Mesothelial cell of epicardium (in vitro differentiated cells): Measurements from ENCODE around the gene MYO1E. TPM values are rescaled to one million over a fixed set of nuclear protein-coding genes. Genes with fewer than 3 reads are reported as not detected.
"Not testable (repeated sequence)": the region's sequence is repeated elsewhere in the genome, so short reads cannot be mapped to it uniquely, and the experiment has no call there.

Experiments
- DNase-seq, 2 experiments: peaks; one replicate each; pipeline ENCODE4 v3.0.0; 2021; ENCODE audit warnings: low spot score in 2 of 2; ENCODE audit not compliant: unreplicated experiment in 2 of 2
- H3K27ac Mint-ChIP-seq: 2 replicates; pipeline ENCODE4 v1.8.0; 2021; ENCODE audit warnings: mixed read lengths
- H3K27me3 Mint-ChIP-seq: 2 replicates; pipeline ENCODE4 v1.8.0; 2021; ENCODE audit warnings: low read depth, mixed read lengths
- H3K36me3 Mint-ChIP-seq: 2 replicates; pipeline ENCODE4 v1.8.0; 2021; ENCODE audit warnings: mixed read lengths
- H3K4me1 Mint-ChIP-seq: 2 replicates; pipeline ENCODE4 v1.8.0; 2021; ENCODE audit warnings: mixed read lengths
- H3K4me3 Mint-ChIP-seq: 2 replicates; pipeline ENCODE4 v1.8.0; 2021; ENCODE audit warnings: mild to moderate bottlenecking, moderate library complexity, mixed read lengths
- H3K9me3 Mint-ChIP-seq: 2 replicates; pipeline ENCODE4 v1.8.0; 2021; ENCODE audit warnings: mixed read lengths
- CTCF ChIP-seq: fragments of 200-600 bp; sonication (generic); IDR thresholded peaks from one replicate; pipeline ENCODE4 v1.5.0; 2021; ENCODE audit warnings: antibody characterized with exemption; ENCODE audit not compliant: unreplicated experiment
- total RNA-seq: library from RNA; stranded (reverse); gene quantifications from 3 replicates; pipeline ENCODE4 v1.2.1, GENCODE V29; 2021

Gene MYO1E
- total RNA-seq, 1 donor from 2014 or later, result 54.2 TPM

GRCh38 chr15:59169251-59169708, 203.4 kb downstream of the MYO1E start:
- Mint-ChIP-seq H3K27me3 (no peaks in the 10 kb centered on the region), H3K36me3 (peaks cover 15% of the 10 kb centered on the region), H3K27ac (peak overlapping the region; percentile 50), H3K9me3 (peaks cover 8% of the 10 kb centered on the region), H3K4me1 (peaks cover 12% of the 10 kb centered on the region), H3K4me3 (no peak overlapping the region)
- no peak for DNase-seq
- TF ChIP-seq CTCF, result no peak

GRCh38 chr15:59168536-59168935, 204.1 kb downstream of the MYO1E start:
- no peak for DNase-seq
- H3K4me1 Mint-ChIP-seq, result peaks cover 16% of the 10 kb centered on the region
- peaks cover 4% of the 10 kb centered on the region for H3K9me3 Mint-ChIP-seq
- H3K27me3 Mint-ChIP-seq, result no peaks in the 10 kb centered on the region
- H3K27ac Mint-ChIP-seq, result no peak overlapping the region
- H3K36me3 Mint-ChIP-seq, result peaks cover 14% of the 10 kb centered on the region
- no peak for TF ChIP-seq CTCF
- H3K4me3 Mint-ChIP-seq, result no peak overlapping the region

GRCh38 chr15:59166601-59167265, 205.9 kb downstream of the MYO1E start:
- H3K4me3 Mint-ChIP-seq, result no peak overlapping the region
- no peaks in the 10 kb centered on the region for H3K27me3 Mint-ChIP-seq
- no peak for TF ChIP-seq CTCF
- H3K9me3 Mint-ChIP-seq, result peaks cover 4% of the 10 kb centered on the region
- DNase-seq, result no peak
- no peak overlapping the region for H3K27ac Mint-ChIP-seq
- H3K4me1 Mint-ChIP-seq, result peaks cover 19% of the 10 kb centered on the region
- H3K36me3 Mint-ChIP-seq, result peaks cover 13% of the 10 kb centered on the region

GRCh38 chr15:59166166-59166565, 206.5 kb downstream of the MYO1E start:
- TF ChIP-seq CTCF, result no peak
- no peak for DNase-seq
- Mint-ChIP-seq H3K9me3 (peaks cover 4% of the 10 kb centered on the region), H3K4me1 (peaks cover 19% of the 10 kb centered on the region), H3K4me3 (no peak overlapping the region), H3K27ac (peak overlapping the region; percentile 10), H3K27me3 (no peaks in the 10 kb centered on the region), H3K36me3 (peaks cover 9% of the 10 kb centered on the region)

GRCh38 chr15:59165726-59166125, 206.9 kb downstream of the MYO1E start:
- no peak for TF ChIP-seq CTCF
- peaks cover 19% of the 10 kb centered on the region for H3K4me1 Mint-ChIP-seq
- H3K27me3 Mint-ChIP-seq, result no peaks in the 10 kb centered on the region
- peaks cover 10% of the 10 kb centered on the region for H3K36me3 Mint-ChIP-seq
- H3K9me3 Mint-ChIP-seq, result peaks cover 4% of the 10 kb centered on the region
- H3K4me3 Mint-ChIP-seq, result no peak overlapping the region
- DNase-seq, result no peak
- no peak overlapping the region for H3K27ac Mint-ChIP-seq

- Mint-ChIP-seq H3K4me1 (peaks cover 26% of the 10 kb centered on the region), H3K36me3 (peaks cover 23% of the 10 kb centered on the region)
- not testable (repeated sequence) for DNase-seq, H3K4me3 Mint-ChIP-seq, H3K27ac Mint-ChIP-seq, H3K27me3 Mint-ChIP-seq, H3K9me3 Mint-ChIP-seq
Observed at GRCh38 chr15:59162080-59162479, 210.6 kb downstream of the MYO1E start.
